ENCODE data around the gene SNX8.
"Not testable (repeated sequence)": the region's sequence is repeated elsewhere in the genome, so short reads cannot be mapped to it uniquely, and the experiment has no call there.

The SNX8 gene

DNA sequence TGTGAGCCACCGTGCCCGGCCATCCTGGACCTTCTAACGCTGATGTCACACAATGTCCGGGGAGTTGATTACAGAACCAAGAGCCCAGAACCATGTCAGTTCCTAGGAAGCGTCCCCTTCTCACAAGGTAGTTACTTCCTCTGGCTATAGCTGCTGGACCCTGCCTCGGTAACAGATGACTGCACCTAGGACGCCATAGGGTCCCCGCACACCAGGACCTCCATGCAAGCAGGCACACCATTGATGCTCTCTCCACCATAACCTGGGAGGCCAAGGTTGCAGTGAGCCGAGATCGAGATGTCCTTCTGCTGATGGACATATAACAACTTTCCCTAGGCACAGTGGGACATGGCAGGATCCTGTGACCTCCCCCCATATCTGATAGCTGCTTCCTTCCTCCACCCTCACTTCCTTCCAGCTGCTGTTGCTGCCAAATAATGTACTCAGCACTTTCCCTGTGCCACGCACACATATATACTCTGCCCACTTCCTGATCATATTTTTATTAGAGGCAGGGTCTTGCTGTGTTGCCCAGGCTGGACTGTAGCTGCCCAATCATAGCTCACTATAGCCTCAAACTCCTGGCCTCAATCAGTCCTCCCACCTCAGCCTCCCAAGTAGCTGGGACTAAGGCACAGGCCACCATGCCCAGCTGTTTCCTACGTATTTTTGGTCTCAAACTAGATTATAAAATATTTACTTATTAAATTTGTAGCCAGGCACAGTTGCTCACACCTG lies 3.5 kb upstream of the SNX8 start:
- Histone ChIP-seq H3K9ac (ENCODE audit: low read depth, low read length) (no peak overlapping the region), H3K4me3 (ENCODE audit: low read length) (no peak overlapping the region), H3K9me3 (ENCODE audit: insufficient read depth, low read depth, low read length) (no peaks in the 10 kb centered on the region), H3K36me3 (ENCODE audit: insufficient read depth, low read depth, low read length) (no peaks in the 10 kb centered on the region), H3K27ac (ENCODE audit: low read length) (no peak overlapping the region), H3K27me3 (ENCODE audit: insufficient read depth, low read length) (no peaks in the 10 kb centered on the region), H3K4me1 (ENCODE audit: insufficient read depth, low read length) (no peaks in the 10 kb centered on the region)

DNA sequence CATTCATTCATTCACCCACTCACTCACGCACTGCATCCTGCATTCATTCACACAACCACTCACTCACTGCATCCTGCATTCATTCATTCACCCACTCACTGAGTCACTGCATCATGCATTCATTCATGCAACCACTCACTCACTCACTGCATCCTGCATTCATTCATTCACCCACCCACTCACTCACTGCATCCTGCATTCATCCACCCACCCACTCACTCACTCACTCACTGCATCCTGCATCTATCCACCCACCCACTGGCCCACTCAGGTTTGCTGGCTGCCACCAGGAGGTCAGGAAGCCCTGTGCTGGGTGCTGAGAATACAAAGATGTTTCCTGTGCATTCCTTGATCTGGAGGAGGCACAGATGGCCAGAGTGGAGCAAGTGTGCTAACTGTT lies 2.3 kb upstream of the SNX8 start:
- Histone ChIP-seq H3K4me3 (ENCODE audit: low read length) (no peak overlapping the region), H3K27ac (ENCODE audit: low read length) (no peak overlapping the region), H3K9me3 (ENCODE audit: insufficient read depth, low read depth, low read length) (no peaks in the 10 kb centered on the region), H3K9ac (ENCODE audit: low read depth, low read length) (no peak overlapping the region), H3K36me3 (ENCODE audit: insufficient read depth, low read depth, low read length) (no peaks in the 10 kb centered on the region), H3K4me1 (ENCODE audit: insufficient read depth, low read length) (no peaks in the 10 kb centered on the region), H3K27me3 (ENCODE audit: insufficient read depth, low read length) (no peaks in the 10 kb centered on the region)

DNA sequence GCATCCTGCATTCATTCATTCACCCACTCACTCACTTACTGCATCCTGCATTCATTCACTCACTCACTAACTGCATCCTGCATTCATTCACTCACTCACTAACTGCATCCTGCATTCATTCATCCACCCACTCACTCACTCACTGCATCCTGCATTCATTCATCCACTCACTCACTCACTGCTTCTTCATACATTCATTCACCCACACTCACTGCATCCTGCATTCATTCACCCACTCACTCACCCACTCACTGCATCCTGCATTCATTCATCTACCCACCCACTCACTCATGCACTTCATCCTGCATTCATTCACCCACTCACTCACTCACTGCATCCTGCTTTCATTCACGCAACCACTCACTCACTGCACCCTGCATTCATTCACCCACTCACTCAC lies 1.5 kb upstream of the SNX8 start:
- H3K9me3 ChIP-seq (ENCODE audit: insufficient read depth, low read depth, low read length), result no peaks in the 10 kb centered on the region
- no peaks in the 10 kb centered on the region for H3K36me3 ChIP-seq (ENCODE audit: insufficient read depth, low read depth, low read length)
- no peak overlapping the region for H3K9ac ChIP-seq (ENCODE audit: low read depth, low read length)
- H3K4me1 ChIP-seq (ENCODE audit: insufficient read depth, low read length), result no peaks in the 10 kb centered on the region; the same call in 1 of the 2 replicates
- no peaks in the 10 kb centered on the region for H3K27me3 ChIP-seq (ENCODE audit: insufficient read depth, low read length)
- H3K4me3 ChIP-seq (ENCODE audit: low read length), result no peak overlapping the region
- H3K27ac ChIP-seq (ENCODE audit: low read length), result no peak overlapping the region

DNA sequence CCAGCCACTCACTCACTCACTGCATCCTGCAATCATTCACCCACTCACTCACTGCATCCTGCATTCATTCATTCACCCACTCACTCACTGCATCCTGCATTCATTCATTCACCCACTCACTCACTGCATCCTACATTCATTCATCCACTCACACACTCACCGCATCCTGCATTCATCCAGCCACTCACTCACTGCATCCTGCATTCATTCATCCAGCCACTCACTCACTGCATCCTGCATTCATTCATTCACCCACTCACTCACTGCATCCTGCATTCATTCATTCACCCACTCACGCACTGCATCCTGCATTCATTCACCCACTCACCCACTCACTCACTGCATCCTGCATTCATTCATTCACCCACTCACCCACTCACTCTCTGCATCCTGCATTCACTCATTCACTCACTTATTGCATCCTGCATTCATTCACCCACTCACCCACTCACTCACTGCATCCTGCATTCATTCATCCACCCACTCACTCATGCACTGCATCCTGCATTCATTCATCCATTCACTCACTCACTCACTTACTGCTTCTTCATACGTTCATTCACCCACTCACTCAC lies 802 bp upstream of the SNX8 start:
- H3K4me1 ChIP-seq (ENCODE audit: insufficient read depth, low read length); H3K36me3 ChIP-seq (ENCODE audit: insufficient read depth, low read depth, low read length); H3K27ac ChIP-seq (ENCODE audit: low read length); H3K9ac ChIP-seq (ENCODE audit: low read depth, low read length); H3K27me3 ChIP-seq (ENCODE audit: insufficient read depth, low read length); H3K9me3 ChIP-seq (ENCODE audit: insufficient read depth, low read depth, low read length): not testable (repeated sequence)
- peak overlapping the region; percentile 54; the same call in 1 of the 2 replicates for H3K4me3 ChIP-seq (ENCODE audit: low read length)

DNA sequence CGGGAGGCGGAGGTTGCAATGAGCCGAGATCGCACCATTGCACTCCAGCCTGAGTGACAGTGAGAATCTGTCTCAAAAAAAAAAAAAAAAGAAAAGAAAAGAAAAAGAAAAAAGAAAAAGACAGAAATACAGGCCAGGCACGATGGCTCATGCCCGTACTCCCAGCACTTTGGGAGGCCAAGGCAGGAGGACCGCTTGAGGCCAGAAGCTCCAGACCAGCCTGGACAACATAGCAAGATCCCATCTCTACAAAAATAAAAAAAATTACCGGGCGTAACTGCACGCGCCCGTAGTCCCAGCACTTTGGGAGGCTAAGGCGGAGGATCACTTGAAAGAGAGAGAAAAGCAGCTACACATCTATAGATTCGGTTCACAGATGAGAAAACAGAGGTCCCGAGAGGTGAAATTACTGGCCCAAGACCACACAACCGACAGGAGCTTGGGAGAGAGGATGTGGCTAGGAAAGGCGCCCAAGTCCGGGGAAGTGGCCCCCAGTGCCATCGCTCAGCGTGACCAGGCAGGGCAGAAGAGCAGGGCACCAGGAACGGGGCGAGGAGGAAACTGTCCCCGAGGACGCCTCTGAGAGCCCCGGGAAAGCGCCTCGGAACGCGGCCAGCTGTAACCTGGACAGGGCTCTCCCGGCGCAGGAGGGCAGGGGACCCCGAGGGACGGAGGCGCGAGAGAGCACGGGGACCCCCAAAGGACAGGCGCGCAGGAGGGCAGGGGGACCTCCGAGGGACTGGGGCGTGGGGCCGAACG lies 612 bp downstream of the SNX8 start:
- Histone ChIP-seq H3K4me3 (ENCODE audit: low read length) (peak overlapping the region; percentile 84), H3K27ac (ENCODE audit: low read length) (no peak overlapping the region), H3K36me3 (ENCODE audit: insufficient read depth, low read depth, low read length) (no peaks in the 10 kb centered on the region), H3K9me3 (ENCODE audit: insufficient read depth, low read depth, low read length) (no peaks in the 10 kb centered on the region), H3K9ac (ENCODE audit: low read depth, low read length) (peak overlapping the region; percentile 71; the same call in 1 of the 2 replicates), H3K4me1 (ENCODE audit: insufficient read depth, low read length) (peaks cover 7% of the 10 kb centered on the region), H3K27me3 (ENCODE audit: insufficient read depth, low read length) (no peaks in the 10 kb centered on the region)

DNA sequence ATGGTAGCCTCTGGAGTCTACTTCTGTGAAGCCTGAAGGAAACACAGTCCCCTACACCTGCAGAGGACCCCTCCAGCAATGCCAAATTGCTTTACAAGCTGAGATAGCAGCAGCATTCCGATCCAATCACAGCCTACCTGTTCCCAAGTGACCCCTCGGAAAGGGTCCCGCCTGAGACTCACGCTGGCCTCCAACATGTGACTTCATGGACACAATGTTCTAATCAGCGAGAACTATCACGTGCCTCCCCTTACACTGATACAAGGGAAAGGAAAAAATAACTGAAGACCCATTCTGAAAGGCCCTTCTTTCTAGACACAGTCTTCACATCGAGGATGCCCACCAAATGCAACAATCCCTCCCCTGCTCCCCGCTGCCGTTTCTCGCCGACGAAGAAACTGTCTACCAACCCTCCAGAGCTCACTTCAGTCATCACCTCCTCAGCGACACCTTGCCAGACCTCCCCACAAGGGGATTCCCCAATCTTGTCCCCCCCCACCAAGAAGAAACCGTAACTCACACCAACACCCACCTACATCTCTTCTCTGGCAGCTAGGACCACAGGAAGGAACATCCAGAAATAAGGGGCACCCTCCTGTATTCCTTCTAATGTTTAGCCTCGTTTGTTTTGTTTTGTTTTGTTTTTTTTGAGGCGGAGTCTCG lies 1.8 kb downstream of the SNX8 start:
- Histone ChIP-seq H3K4me1 (ENCODE audit: insufficient read depth, low read length) (peaks cover 7% of the 10 kb centered on the region), H3K36me3 (ENCODE audit: insufficient read depth, low read depth, low read length) (no peaks in the 10 kb centered on the region), H3K4me3 (ENCODE audit: low read length) (no peak overlapping the region), H3K9ac (ENCODE audit: low read depth, low read length) (no peak overlapping the region), H3K27ac (ENCODE audit: low read length) (no peak overlapping the region), H3K27me3 (ENCODE audit: insufficient read depth, low read length) (no peaks in the 10 kb centered on the region), H3K9me3 (ENCODE audit: insufficient read depth, low read depth, low read length) (no peaks in the 10 kb centered on the region)

DNA sequence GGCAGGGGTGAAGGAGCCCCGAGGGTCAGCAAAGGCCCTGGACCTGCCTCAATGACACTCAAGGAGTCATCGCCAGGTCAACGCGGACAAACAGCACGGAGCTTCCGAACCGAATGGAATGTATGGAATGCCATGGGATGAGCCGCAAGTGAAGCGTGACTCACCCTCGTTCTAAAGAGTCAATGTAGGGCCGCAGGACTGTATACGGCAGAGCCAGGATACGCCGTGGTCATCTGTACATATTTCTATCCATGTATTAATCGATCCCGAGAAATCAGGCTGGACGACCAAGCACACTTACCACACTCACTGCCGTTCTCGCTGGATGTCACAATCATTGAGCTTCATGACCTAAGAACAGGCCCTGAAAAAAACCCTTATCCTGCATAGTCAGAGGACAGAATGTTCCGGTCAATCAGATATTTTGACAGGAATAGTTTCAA lies 4.3 kb downstream of the SNX8 start:
- H3K27ac ChIP-seq (ENCODE audit: low read length), result peak overlapping the region; percentile 30
- H3K4me3 ChIP-seq (ENCODE audit: low read length), result peak overlapping the region; percentile 31; the same call in 1 of the 2 replicates
- H3K9ac ChIP-seq (ENCODE audit: low read depth, low read length), result peak overlapping the region; percentile 63; the same call in 1 of the 2 replicates
- H3K9me3 ChIP-seq (ENCODE audit: insufficient read depth, low read depth, low read length), result no peaks in the 10 kb centered on the region
- H3K4me1 ChIP-seq (ENCODE audit: insufficient read depth, low read length), result peaks cover 7% of the 10 kb centered on the region
- no peaks in the 10 kb centered on the region for H3K36me3 ChIP-seq (ENCODE audit: insufficient read depth, low read depth, low read length)
- no peaks in the 10 kb centered on the region for H3K27me3 ChIP-seq (ENCODE audit: insufficient read depth, low read length)

DNA sequence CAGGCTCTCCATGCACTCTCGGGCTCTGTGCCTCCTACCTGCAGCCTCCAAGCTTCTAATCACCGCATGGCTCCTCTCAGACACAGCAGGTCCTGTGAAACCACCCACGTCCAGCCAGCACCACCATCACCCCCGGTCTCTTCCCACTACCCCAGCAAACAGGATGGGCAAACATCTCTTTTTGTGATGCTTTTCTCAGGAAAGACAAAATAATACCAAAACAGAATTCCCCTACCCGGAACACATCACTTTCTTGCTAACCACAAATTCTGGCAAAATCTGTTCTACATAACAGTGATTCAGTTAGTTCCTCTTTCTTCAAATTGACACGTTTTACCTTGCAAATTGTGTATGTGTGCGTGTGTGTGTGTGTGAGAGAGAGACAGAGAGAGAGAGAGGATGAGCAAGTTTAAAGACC lies 6.5 kb downstream of the SNX8 start:
- no peaks in the 10 kb centered on the region for H3K27me3 ChIP-seq (ENCODE audit: insufficient read depth, low read length)
- H3K4me3 ChIP-seq (ENCODE audit: low read length), result no peak overlapping the region
- no peak overlapping the region for H3K9ac ChIP-seq (ENCODE audit: low read depth, low read length)
- H3K27ac ChIP-seq (ENCODE audit: low read length), result no peak overlapping the region
- H3K36me3 ChIP-seq (ENCODE audit: insufficient read depth, low read depth, low read length), result no peaks in the 10 kb centered on the region
- no peaks in the 10 kb centered on the region for H3K9me3 ChIP-seq (ENCODE audit: insufficient read depth, low read depth, low read length)
- H3K4me1 ChIP-seq (ENCODE audit: insufficient read depth, low read length), result peaks cover 7% of the 10 kb centered on the region

DNA sequence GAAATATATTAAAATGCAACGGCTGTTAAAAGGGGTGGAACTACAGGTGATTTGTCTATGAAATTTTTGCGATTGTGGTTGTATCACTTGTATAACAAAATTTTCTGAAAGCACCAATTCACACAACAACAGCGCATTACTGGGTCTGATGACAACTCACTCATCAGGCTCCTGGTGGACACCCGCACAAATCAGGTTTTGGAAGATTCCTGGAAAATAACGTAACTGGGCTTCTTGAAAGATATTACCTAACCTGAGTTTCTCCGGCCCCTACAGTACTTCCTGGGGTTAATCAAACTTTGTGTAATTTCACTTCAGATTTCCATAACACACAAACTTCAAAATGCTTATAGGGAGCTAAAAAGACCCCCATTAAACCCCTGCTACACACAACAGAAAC lies 7.6 kb downstream of the SNX8 start:
- H3K4me1 ChIP-seq (ENCODE audit: insufficient read depth, low read length), result peaks cover 7% of the 10 kb centered on the region
- H3K9ac ChIP-seq (ENCODE audit: low read depth, low read length), result no peak overlapping the region
- no peak overlapping the region for H3K4me3 ChIP-seq (ENCODE audit: low read length)

DNA sequence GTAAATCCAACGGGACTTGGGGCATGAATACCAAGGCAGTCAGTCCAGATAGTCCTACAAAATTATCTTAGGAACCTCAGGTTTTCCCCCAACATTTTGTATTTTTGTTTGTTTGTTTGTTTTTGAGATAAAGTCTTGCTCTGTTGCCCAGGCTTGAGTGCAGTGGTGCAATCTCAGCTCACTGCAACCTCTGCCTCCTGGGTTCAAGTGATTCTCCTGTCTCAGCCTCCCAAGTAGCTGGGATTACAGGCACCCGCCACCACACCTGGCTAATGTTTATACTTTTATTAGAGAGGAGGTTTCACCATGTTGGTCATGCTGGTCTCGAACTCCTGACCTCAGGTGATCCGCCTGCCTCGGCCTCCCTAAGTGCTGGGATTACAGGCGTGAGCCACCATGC lies 9.0 kb downstream of the SNX8 start:
- H3K27ac ChIP-seq (ENCODE audit: low read length); H3K4me3 ChIP-seq (ENCODE audit: low read length); H3K9me3 ChIP-seq (ENCODE audit: insufficient read depth, low read depth, low read length); H3K27me3 ChIP-seq (ENCODE audit: insufficient read depth, low read length); H3K9ac ChIP-seq (ENCODE audit: low read depth, low read length); H3K4me1 ChIP-seq (ENCODE audit: insufficient read depth, low read length); H3K36me3 ChIP-seq (ENCODE audit: insufficient read depth, low read depth, low read length): not testable (repeated sequence)

More for the DNA sequence above, 7.6 kb downstream of the SNX8 start:
- H3K27ac ChIP-seq (ENCODE audit: low read length), result no peak overlapping the region
- no peaks in the 10 kb centered on the region for H3K27me3 ChIP-seq (ENCODE audit: insufficient read depth, low read length)
- no peaks in the 10 kb centered on the region for H3K36me3 ChIP-seq (ENCODE audit: insufficient read depth, low read depth, low read length)
- no peaks in the 10 kb centered on the region for H3K9me3 ChIP-seq (ENCODE audit: insufficient read depth, low read depth, low read length)

DNA sequence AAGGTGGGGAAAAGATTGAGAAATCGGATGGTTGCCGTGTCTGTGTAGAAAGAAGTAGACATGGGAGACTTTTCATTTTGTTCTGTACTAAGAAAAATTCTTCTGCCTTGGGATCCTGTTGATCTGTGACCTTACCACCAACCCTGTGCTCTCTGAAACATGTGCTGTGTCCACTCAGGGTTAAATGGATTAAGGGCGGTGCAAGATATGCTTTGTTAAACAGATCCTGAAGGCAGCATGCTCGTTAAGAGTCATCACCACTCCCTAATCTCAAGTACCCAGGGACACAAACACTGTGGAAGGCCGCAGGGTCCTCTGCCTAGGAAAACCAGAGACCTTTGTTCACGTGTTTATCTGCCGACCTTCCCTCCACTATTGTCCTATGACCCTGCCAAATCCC lies 10.7 kb downstream of the SNX8 start:
- not testable (repeated sequence) for H3K9ac ChIP-seq (ENCODE audit: low read depth, low read length); H3K27ac ChIP-seq (ENCODE audit: low read length); H3K36me3 ChIP-seq (ENCODE audit: insufficient read depth, low read depth, low read length); H3K4me3 ChIP-seq (ENCODE audit: low read length); H3K4me1 ChIP-seq (ENCODE audit: insufficient read depth, low read length); H3K9me3 ChIP-seq (ENCODE audit: insufficient read depth, low read depth, low read length); H3K27me3 ChIP-seq (ENCODE audit: insufficient read depth, low read length)
